Right atrium auricular region (tissue), 2 donors: Measurements from ENCODE around the gene EFNA5. TPM values are rescaled to one million over a fixed set of nuclear protein-coding genes. Genes with fewer than 3 reads are reported as not detected.

ENCODE experiments used
- DNase-seq: peaks from one replicate; pipeline ENCODE4 v3.0.0-alpha.2; 2019; ENCODE audit warnings: low spot score
- H3K27ac ChIP-seq, 2 donors: fragments of 200-600 bp; sonication (generic); 1 replicate in 1 of 2; 2 replicates in 1 of 2; pipeline ENCODE4 v1.5.1; 2016 to 2019
- H3K27me3 ChIP-seq, 2 donors: fragments of 200-600 bp; sonication (generic); one replicate each; pipeline versions ENCODE4 v1.5.1 to v1.6.0; 2017 to 2019
- H3K36me3 ChIP-seq: fragments of 200-600 bp; sonication (generic); one replicate; pipeline ENCODE4 v1.5.1; 2016
- H3K4me1 ChIP-seq, 2 donors: fragments of 200-600 bp; sonication (generic); one replicate each; pipeline versions ENCODE4 v1.5.1 to v1.6.0; 2017 to 2019
- H3K4me3 ChIP-seq, 2 donors: fragments of 200-600 bp; sonication (generic); 1 replicate in 1 of 2; 2 replicates in 1 of 2; pipeline ENCODE4 v1.5.1; 2017 to 2019; ENCODE audit warnings: mild to moderate bottlenecking in 1 of 2, moderate library complexity in 1 of 2
- H3K9me3 ChIP-seq, 2 donors: fragments of 200-600 bp; sonication (generic); one replicate each; pipeline ENCODE4 v1.5.1; 2019
- CTCF ChIP-seq, 2 donors: fragments of 200-600 bp; sonication (generic); IDR thresholded peaks; one replicate each; pipeline ENCODE4 v1.5.1; 2019; ENCODE audit warnings: antibody characterized with exemption in 2 of 2
- total RNA-seq, 2 donors: library from RNA; depleted of rRNA; stranded (reverse); fragments of >200 nt; gene quantifications; one replicate each; pipeline ENCODE4 v1.1.0, GENCODE V29; 2016

EFNA5 gene
- total RNA-seq, 2 donors from 2014 or later, result 17.0 to 19.2 TPM

- no peak for TF ChIP-seq CTCF (IDR thresholded peaks at IDR 0.05)
- no peak overlapping the region for H3K27ac ChIP-seq
Measured at GRCh38 chr5:107522456-107522855, 148.3 kb downstream of the EFNA5 start.

GRCh38 chr5:107519900-107520354 is 150.8 kb downstream of the EFNA5 start:
- peaks cover 0 to 17% of the 10 kb centered on the region in 2 donors for H3K4me1 ChIP-seq
- peak overlapping the region in 1 of 2 donors; percentile 12 for H3K27ac ChIP-seq
- H3K36me3 ChIP-seq, result no peaks in the 10 kb centered on the region
- H3K9me3 ChIP-seq, result no peaks in the 10 kb centered on the region
- DNase-seq, result no peak
- H3K4me3 ChIP-seq, result no peak overlapping the region
- TF ChIP-seq CTCF (IDR thresholded peaks at IDR 0.05), result no peak
- H3K27me3 ChIP-seq, result no peaks in the 10 kb centered on the region

More at GRCh38 chr5:107522456-107522855, 148.3 kb downstream of the EFNA5 start:
- no peak overlapping the region for H3K4me3 ChIP-seq
- H3K36me3 ChIP-seq, result no peaks in the 10 kb centered on the region
- DNase-seq, result no peak
- no peaks in the 10 kb centered on the region for H3K27me3 ChIP-seq
- peaks cover 0 to 17% of the 10 kb centered on the region in 2 donors for H3K4me1 ChIP-seq
- no peaks in the 10 kb centered on the region for H3K9me3 ChIP-seq

GRCh38 chr5:107518616-107519015 is 152.1 kb downstream of the EFNA5 start:
- H3K27ac ChIP-seq, result no peak overlapping the region
- H3K4me1 ChIP-seq, result peaks cover 0 to 17% of the 10 kb centered on the region in 2 donors
- no peaks in the 10 kb centered on the region for H3K9me3 ChIP-seq
- H3K36me3 ChIP-seq, result no peaks in the 10 kb centered on the region
- no peak overlapping the region for H3K4me3 ChIP-seq
- no peak for DNase-seq
- no peak for TF ChIP-seq CTCF (IDR thresholded peaks at IDR 0.05)
- no peaks in the 10 kb centered on the region for H3K27me3 ChIP-seq

GRCh38 chr5:107518190-107518589 is 152.5 kb downstream of the EFNA5 start:
- no peaks in the 10 kb centered on the region for H3K36me3 ChIP-seq
- no peak overlapping the region for H3K27ac ChIP-seq
- H3K9me3 ChIP-seq, result no peaks in the 10 kb centered on the region
- no peak overlapping the region for H3K4me3 ChIP-seq
- H3K27me3 ChIP-seq, result no peaks in the 10 kb centered on the region
- H3K4me1 ChIP-seq, result peaks cover 0 to 17% of the 10 kb centered on the region in 2 donors
- no peak for DNase-seq
- TF ChIP-seq CTCF (IDR thresholded peaks at IDR 0.05), result no peak

- Histone ChIP-seq H3K36me3 (no peaks in the 10 kb centered on the region), H3K27me3 (no peaks in the 10 kb centered on the region), H3K27ac (no peak overlapping the region), H3K4me1 (peaks cover 0 to 16% of the 10 kb centered on the region in 2 donors), H3K9me3 (no peaks in the 10 kb centered on the region), H3K4me3 (no peak overlapping the region)
- no peak for DNase-seq
- TF ChIP-seq CTCF (IDR thresholded peaks at IDR 0.05), result no peak
Measured at GRCh38 chr5:107517185-107518033, 153.3 kb downstream of the EFNA5 start.
